ENCODE measurements around the gene ALDOB. TPM values are rescaled to one million over a fixed set of nuclear protein-coding genes. Genes with fewer than 3 reads are reported as not detected.

Gene ALDOB
- total RNA-seq, 1 donor = not detected

GRCh38 chr9:101479338-101480030, 43.9 kb upstream of the ALDOB start:
- H3K4me2 ChIP-seq (ENCODE audit: insufficient read depth, low read length) = no peak overlapping the region
- no peaks in the 10 kb centered on the region for H3K79me2 ChIP-seq (ENCODE audit: insufficient read depth, low read length)
- no peaks in the 10 kb centered on the region for H3K36me3 ChIP-seq (ENCODE audit: insufficient read depth, low read length)
- H3K27ac ChIP-seq (ENCODE audit: low read depth, low read length) = no peak overlapping the region
- peaks cover 4% of the 10 kb centered on the region for H3K4me1 ChIP-seq (ENCODE audit: insufficient read depth, low read length)
- DNase-seq (ENCODE audit: insufficient read length, low spot score, missing footprints) = no peak
- TF ChIP-seq CTCF (IDR thresholded peaks at IDR 0.05; ENCODE audit: extremely low read depth, low read depth, low read length) = no peak
- H4K20me1 ChIP-seq (ENCODE audit: insufficient read depth, low read length) = no peaks in the 10 kb centered on the region
- H3K9me3 ChIP-seq (ENCODE audit: low read depth, low read length) = no peaks in the 10 kb centered on the region
- no peak overlapping the region for H2AFZ ChIP-seq (ENCODE audit: low read length)
- no peaks in the 10 kb centered on the region for H3K27me3 ChIP-seq (ENCODE audit: insufficient read depth, low read length)
- H3K4me3 ChIP-seq (ENCODE audit: insufficient read depth, low read length) = no peak overlapping the region

GRCh38 chr9:101478906-101479305, 43.3 kb upstream of the ALDOB start:
- no peak overlapping the region for H3K4me2 ChIP-seq (ENCODE audit: insufficient read depth, low read length)
- no peaks in the 10 kb centered on the region for H3K36me3 ChIP-seq (ENCODE audit: insufficient read depth, low read length)
- H3K27me3 ChIP-seq (ENCODE audit: insufficient read depth, low read length) = no peaks in the 10 kb centered on the region
- TF ChIP-seq CTCF (IDR thresholded peaks at IDR 0.05; ENCODE audit: extremely low read depth, low read depth, low read length) = no peak
- H3K79me2 ChIP-seq (ENCODE audit: insufficient read depth, low read length) = no peaks in the 10 kb centered on the region
- H3K9me3 ChIP-seq (ENCODE audit: low read depth, low read length) = no peaks in the 10 kb centered on the region
- no peak overlapping the region for H3K4me3 ChIP-seq (ENCODE audit: insufficient read depth, low read length)
- no peak overlapping the region for H2AFZ ChIP-seq (ENCODE audit: low read length)
- no peak overlapping the region for H3K27ac ChIP-seq (ENCODE audit: low read depth, low read length)
- H4K20me1 ChIP-seq (ENCODE audit: insufficient read depth, low read length) = no peaks in the 10 kb centered on the region
- DNase-seq (ENCODE audit: insufficient read length, low spot score, missing footprints) = no peak
- peaks cover 4% of the 10 kb centered on the region for H3K4me1 ChIP-seq (ENCODE audit: insufficient read depth, low read length)

GRCh38 chr9:101478444-101478843, 42.9 kb upstream of the ALDOB start:
- TF ChIP-seq CTCF (IDR thresholded peaks at IDR 0.05; ENCODE audit: extremely low read depth, low read depth, low read length) = no peak
- H3K4me2 ChIP-seq (ENCODE audit: insufficient read depth, low read length) = no peak overlapping the region
- H3K79me2 ChIP-seq (ENCODE audit: insufficient read depth, low read length) = no peaks in the 10 kb centered on the region
- H3K4me1 ChIP-seq (ENCODE audit: insufficient read depth, low read length) = peaks cover 4% of the 10 kb centered on the region
- H3K27ac ChIP-seq (ENCODE audit: low read depth, low read length) = no peak overlapping the region
- no peaks in the 10 kb centered on the region for H3K36me3 ChIP-seq (ENCODE audit: insufficient read depth, low read length)
- no peak overlapping the region for H2AFZ ChIP-seq (ENCODE audit: low read length)
- H3K9me3 ChIP-seq (ENCODE audit: low read depth, low read length) = no peaks in the 10 kb centered on the region
- no peaks in the 10 kb centered on the region for H4K20me1 ChIP-seq (ENCODE audit: insufficient read depth, low read length)
- no peaks in the 10 kb centered on the region for H3K27me3 ChIP-seq (ENCODE audit: insufficient read depth, low read length)
- no peak overlapping the region for H3K4me3 ChIP-seq (ENCODE audit: insufficient read depth, low read length)
- DNase-seq (ENCODE audit: insufficient read length, low spot score, missing footprints) = no peak

GRCh38 chr9:101477736-101478135, 42.2 kb upstream of the ALDOB start:
- peaks cover 11% of the 10 kb centered on the region for H3K4me1 ChIP-seq (ENCODE audit: insufficient read depth, low read length)
- H3K9me3 ChIP-seq (ENCODE audit: low read depth, low read length) = no peaks in the 10 kb centered on the region
- no peak for TF ChIP-seq CTCF (IDR thresholded peaks at IDR 0.05; ENCODE audit: extremely low read depth, low read depth, low read length)
- no peaks in the 10 kb centered on the region for H4K20me1 ChIP-seq (ENCODE audit: insufficient read depth, low read length)
- no peaks in the 10 kb centered on the region for H3K79me2 ChIP-seq (ENCODE audit: insufficient read depth, low read length)
- H3K4me3 ChIP-seq (ENCODE audit: insufficient read depth, low read length) = no peak overlapping the region
- no peaks in the 10 kb centered on the region for H3K36me3 ChIP-seq (ENCODE audit: insufficient read depth, low read length)
- no peaks in the 10 kb centered on the region for H3K27me3 ChIP-seq (ENCODE audit: insufficient read depth, low read length)
- H3K4me2 ChIP-seq (ENCODE audit: insufficient read depth, low read length) = no peak overlapping the region
- no peak overlapping the region for H3K27ac ChIP-seq (ENCODE audit: low read depth, low read length)
- DNase-seq (ENCODE audit: insufficient read length, low spot score, missing footprints) = no peak
- H2AFZ ChIP-seq (ENCODE audit: low read length) = no peak overlapping the region

Data from osteoblast (primary cell).